Hematopoietic multipotent progenitor cell treated with erythropoietin and hydrocortisone succinate and interleukin-3 and kit ligand, for 8 days (in vitro differentiated cells): Measurements from ENCODE around the gene RECK.
"Not testable (repeated sequence)": the region's sequence is repeated elsewhere in the genome, so short reads cannot be mapped to it uniquely, and the experiment has no call there.

Experiments used
- DNase-seq: peaks from one replicate; pipeline ENCODE4 v3.0.0-alpha.2; 2015

The RECK gene

DNA sequence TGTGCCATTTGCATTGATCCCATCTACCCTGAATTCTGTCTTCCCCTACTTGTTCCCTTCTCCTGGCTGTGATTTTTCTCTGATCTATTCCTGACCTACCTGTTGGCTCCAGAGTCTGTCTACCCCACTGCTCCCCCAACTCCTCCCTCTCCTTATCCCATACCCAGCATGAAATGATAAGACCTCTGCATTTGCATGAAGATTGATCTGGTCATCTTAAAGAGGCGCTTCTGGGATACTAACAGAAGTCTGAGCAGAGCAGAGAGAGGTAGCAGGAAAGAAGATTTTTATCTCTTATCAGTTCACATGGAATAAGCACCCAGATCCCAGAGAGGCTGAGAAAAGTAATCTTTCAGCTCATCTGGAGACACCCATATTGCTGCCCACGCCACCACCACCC is 81.5 kb downstream of the RECK start:
- DNase-seq: no peak

DNA sequence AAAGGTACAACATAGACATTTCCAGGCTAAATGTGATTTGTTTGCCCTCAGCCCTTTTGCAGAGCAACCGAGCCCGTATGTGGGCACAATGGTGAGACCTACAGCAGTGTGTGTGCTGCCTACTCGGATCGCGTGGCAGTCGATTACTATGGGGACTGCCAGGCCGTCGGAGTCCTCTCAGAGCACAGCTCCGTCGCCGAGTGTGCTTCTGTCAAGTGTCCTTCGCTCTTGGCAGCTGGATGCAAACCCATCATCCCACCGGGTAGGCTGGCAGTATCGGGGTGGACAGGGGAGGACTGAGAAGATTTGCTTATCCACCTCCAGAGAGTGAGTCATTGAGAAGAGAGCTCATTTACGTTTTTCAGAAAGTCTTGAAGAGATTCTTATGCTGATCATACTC is 82.0 kb downstream of the RECK start:
- no peak for DNase-seq

DNA sequence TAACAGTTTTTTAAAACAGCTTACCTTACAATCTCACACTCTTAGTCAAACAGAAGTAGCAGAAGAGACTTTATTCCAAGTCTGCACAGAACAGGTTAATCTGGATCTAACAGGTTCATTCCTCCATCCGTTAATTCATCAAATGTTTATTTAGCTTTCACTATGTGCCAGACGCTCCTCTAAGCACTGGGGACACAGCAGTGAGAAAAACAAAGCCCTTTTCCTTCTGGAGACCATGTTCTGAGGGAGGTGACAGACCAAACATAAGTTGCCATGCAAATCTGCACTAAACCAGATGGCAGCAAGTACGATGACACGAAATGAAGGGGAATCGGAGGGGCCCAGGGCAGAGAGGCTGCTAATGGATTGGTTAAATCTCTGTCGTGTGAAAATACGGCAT is 82.8 kb downstream of the RECK start:
- DNase-seq: no peak

DNA sequence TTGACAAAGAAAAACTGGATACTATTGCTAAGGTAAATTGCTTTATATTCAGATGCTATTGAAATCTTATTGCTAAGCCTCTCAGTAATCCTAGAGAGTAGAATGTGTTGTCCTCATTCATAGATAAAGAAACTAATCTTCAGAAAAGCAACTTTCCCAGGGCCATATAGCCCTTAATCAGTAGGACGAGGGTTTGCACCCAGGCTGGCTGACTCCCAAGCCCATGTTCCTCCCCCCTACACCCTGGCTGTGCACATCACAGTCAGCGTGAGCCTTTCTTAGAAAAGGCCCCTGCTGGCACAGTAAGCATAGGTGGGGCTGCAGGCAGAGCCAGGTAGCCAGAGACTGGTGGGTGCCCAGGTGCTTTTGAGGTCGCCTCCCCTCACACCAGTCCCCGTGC is 84.0 kb downstream of the RECK start:
- DNase-seq: peak; percentile 85

DNA sequence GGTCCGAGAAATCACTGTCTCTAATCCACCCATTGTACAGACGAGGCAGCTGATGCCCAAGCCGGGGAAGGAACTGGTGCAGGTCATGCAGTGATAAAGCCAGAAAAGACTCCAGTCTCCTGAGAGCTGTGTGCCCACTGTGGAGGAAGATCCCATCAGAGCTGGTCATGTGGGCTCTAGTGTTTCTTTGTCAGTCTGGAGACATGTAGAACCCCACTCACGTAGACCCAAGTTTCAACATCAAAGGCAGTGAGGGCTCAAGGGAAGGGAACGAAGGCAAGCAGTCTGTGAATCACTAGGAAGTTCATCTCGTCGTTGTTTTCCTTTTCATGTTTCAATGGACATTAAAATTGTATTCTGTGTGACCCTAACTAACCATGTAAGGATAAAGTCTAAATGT is 85.3 kb downstream of the RECK start:
- no peak for DNase-seq

DNA sequence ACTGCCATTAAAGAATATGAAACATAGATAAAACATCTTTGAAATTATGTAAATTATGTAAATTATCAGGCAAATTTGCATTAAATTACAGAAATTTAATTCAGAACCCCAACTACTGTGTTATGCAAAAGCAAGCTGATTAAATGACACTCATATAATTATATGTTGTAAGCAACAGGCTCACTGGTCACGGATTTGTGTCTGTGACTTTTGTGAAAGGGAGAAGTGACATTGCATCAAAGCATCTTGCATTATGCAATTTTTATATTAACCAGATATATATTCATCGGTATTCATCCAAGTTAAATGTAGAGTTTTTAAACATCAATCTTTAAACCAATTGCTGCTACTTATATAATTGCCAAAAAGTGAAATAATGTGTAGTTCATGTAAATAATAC is 86.8 kb downstream of the RECK start:
- DNase-seq: no peak

DNA sequence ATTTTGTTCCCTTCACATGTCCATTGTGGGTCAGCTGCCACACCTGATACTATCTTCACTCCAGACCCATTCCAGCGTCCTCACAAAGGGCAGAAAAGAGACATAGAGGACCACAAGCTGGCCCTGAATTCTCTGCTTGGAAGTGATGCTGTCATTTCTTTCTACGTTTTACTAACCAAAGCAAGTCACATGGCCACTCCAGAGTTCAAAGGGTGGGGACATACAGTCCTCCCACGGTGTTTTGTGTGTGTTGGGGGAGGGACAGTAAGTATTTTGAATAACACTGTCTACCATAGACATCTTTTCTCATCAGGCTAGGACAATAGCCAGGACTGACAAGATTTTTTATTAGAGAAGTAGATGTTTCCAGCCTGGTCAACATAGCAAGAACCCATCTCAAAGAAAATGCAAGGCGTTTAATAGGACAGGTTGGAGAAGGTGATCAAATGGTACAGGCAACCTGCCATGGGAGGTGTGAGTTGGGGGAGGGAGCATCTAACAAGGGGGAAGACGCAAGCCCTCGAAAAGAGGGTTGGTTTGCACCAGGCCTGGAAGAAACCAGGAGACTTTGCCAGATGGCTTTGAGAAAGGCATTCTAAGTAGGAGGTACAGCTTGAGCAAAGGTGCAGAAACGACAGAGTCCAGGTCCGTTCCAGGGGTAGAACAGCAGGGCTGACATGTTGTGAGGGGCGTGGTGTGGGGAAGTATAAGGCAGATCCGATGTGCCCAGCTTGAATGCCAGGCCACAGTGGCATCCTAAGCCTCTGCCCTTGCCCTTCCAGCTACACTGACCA is 88.5 kb downstream of the RECK start:
- DNase-seq: no peak

DNA sequence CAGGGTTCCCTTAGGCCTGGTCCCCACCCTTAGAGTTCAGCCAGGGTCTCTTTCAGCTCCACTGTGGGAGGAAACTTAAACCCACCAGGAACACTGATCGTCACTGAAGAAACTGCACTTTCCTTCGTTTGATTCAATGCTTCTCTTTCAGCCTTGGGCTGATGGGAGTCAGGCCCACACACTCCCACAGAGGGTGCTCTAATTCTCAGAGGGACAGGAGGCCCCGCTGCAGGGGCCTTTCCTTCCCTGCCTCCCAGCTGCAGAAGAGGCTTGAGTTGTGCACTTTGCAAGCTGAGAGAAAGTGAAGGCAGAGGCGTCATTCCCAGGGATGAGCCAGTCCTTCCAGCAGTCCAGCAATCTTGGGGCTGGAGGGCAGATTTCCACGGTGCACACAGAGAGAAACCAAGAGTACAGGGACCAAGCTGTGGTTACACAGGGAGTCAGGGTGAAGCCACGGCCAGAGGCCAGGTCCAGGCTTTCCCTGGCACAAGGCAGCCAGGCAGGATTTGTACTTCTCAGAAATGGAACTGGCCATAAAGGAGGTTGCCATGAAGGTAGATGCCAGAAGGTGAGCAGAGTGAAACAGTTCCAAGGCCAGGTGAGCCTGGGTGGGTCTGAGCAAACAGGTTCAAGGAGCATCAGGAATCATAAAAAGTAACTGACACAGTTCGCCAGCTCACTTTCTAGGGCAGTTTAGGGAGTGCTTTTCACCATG is 89.5 kb downstream of the RECK start:
- DNase-seq: no peak

DNA sequence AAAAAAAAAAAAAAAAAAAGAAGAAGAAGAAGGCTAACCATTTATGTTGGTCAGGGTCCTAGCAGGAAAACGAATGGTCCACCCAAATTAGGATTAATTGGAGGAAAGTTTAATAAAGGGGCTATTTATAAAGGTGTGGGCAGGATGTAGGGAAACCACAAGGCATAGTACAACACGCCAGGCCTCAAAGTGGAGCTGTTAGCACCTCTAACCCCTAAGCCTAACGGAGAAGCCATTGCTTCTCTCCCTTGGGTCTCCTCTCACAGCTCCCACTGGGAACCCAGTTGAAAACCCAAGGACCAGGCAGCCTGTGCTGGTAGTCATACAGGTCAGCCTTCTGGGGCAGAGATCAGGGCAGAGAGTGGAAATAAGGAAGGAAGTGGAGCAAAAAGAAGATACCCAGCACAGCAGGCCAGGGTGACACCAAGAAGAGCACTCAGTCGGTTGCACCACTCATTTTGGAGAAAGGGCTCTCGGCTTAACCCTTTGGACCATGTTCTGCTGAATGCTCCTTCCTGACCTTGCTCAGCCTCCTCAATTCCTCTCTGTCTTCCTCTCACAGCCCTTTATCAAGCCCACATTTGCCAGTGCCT is 91.0 kb downstream of the RECK start:
- DNase-seq: peak; percentile 12

DNA sequence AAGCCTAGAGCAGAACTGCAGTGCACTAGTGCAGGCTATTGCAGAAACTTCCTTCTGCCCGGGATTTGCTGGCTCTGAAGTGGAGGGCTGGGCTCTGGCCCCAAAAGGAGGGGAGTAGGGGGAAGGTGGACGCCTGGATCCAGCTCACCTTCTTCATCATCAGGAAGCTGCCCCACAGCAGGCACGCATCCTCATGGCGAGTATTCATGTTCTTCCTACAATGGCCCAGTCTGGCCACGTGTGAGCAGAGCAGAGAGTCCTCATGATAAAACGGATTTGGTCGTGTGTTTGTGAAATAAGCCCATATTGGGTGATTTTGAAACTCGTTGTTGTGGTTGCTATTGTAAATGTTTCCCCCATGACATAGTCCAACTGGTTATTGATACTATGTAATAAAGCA is 91.6 kb downstream of the RECK start:
- no peak for DNase-seq

DNA sequence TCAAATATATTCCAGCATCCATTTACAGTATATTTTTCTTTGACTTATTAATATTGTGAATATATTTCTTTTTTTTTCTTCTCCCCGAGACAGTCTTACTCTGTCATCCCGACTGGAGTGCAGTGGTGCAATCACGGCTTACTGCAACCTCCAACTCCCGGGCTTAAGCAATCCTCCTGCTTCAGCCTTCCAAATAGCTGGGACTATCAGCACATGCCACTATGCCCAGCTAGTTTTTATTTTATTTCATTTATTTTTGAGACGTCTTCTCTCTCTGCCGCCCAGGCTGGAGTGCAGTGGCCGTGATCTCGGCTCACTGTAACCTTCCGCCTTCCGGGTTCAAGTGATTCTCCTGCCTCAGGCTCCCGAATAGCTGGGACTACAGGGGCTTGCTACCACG is 92.4 kb downstream of the RECK start:
- DNase-seq: no peak

DNA sequence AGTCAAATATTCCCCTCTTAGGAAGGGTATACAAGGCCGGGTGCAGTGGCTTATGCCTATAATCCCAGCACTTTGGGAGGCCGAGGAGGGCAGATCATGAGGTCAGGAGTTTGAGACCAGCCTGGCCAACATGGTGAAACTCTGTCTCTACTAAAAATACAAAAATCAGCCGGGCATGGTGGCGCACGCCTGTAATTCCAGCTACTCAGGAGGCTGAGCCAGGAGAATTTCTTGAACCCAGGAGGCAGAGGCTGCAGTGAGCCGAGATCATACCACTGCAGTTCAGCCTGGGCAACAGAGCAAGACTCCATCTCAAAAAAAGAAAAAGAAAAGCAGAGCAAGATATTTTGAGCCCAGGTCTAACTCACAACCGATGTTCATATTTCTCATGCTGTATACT is 95.0 kb downstream of the RECK start:
- not testable (repeated sequence) for DNase-seq

DNA sequence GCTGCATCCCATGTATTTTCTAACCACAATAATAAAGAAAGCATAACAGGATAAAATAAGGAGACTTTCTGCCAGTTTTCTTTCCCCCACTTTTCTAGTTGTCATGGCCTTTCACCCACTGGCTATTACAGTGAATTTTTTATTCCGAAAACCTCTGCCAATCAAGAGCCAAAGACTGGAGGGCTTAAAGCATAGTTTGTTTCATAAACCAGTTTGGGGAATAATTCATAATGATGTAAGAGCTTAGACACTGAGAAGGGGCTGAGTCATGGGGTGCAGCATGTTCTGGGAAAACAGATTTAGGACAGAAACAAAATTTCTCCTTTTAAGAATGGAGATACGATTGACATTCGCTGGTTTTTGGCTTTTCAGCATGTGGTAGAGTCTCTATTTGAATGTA is 95.4 kb downstream of the RECK start:
- DNase-seq: no peak

DNA sequence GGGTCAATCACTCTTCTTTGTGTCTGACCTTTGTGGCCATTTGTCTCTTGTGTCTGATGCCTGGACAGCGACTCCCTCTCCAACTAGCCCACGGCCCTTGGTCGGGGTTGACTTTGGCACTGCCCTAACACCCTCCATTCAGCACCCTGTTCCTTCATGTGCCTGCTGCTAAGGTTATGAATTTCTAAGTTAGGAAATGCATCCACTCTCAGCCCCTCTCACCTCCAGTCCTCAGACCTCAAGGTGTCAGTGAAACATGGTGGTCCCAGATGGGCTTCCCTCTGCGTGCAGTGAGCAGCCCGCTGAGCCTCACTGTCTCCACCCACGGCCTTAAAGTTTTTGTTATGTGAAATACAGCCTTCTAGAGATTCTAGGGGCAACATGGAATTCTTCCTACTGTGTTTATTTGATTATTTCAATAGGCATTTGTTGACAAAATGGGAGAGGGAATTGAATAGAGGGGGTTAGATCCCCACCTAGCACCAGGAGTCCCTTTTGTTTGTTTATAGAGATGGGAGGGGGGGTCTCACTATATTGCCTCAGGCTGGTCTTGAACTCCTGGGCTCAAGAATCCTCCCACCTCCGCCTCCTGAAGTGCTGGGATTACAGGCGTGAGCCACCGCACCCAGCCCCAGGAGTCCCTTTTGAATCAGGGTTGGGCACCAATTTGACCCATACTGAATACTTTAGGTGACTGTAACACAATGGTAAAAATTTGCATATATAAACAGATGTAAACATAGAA is 98.2 kb downstream of the RECK start:
- DNase-seq: no peak

DNA sequence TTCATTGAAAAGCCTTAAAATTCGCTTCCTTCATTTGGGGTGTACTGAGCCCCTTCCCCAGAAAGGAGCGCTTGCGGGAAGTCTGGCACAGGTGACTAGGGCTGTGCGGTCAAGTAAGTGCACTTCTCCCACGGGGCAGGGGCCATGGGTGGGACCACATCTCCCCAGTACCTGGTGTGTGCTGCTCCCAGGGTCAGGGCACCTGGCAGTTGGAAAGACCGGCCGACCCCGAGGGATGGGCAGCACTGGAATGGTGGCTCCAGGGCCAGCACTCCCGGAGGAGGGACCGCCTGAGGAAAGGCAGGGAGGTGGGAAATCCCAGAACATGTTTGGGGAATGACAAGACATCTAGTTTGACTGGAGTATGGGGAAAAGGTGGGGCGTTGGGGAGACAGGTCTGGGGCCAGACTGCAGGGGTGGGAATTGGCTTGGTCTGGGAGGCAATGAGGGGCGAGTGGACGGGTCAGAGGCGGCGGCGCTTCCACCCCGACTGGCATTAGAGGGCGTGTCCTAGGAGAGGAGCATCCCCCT is 99.1 kb downstream of the RECK start:
- DNase-seq: no peak

DNA sequence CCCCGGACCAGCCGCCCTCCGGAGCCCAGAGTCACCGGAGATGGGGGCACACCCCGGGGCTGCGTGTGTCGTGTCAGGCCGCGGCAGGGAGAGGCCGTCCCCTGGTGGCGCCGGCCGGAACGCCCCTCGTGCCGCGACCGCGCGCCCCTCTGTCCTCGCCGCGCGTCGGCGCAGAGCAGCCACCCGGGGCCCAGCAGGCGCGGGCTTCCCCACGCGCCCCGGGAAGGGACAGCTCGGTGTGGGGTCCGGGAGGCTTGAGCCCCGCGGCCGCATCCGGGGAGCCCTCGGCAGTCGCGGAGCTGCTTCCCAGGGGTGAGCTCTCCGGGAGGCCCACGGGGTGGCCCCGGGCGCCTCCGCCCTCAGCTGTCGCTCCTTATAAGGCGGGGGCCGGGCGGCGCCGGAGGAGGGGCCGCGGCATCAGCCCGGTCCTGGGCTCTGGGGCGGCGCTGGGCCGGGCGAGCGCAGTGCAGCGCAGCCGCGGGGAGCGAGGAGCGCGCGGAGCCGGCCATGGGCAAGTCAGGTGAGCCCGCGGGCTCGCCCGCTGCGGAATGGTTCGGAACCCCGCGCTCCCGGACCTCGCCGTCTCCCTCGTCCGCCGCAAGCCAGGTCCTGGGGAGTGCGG is 99.7 kb downstream of the RECK start, which contains the start of gene GLIPR2:
Gene GLIPR2 (plus strand): TSS at position 462 of the 622 bp plus-strand sequence. CDS start 46 bp downstream, at position 508.
- peak; percentile 77 for DNase-seq

DNA sequence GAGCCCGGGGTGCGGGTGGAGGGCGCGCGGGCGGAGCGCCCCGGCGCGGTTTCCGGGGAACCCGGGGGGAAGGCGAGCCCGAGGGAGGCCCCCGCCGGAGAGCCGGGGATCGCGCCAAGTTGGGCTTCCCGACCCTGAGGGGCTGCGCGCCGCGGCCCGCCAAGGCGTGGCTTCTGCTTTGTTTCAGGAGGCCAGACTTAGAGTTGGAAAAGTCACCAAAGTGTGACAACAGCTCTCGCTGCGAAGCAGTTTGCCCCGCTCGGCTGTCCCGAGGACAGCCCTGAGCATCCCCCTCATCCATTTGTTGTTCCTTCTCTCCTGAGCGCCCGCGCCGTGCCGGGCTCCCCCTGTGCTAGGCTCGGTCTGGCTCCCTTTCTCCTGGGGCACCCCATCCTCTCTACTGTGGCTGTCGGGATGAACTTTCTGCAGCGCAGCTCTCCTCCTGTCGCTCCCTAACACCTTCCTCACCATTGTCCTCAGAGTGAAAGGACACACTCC is 100.2 kb downstream of the RECK start:
- DNase-seq: peak; percentile 9

DNA sequence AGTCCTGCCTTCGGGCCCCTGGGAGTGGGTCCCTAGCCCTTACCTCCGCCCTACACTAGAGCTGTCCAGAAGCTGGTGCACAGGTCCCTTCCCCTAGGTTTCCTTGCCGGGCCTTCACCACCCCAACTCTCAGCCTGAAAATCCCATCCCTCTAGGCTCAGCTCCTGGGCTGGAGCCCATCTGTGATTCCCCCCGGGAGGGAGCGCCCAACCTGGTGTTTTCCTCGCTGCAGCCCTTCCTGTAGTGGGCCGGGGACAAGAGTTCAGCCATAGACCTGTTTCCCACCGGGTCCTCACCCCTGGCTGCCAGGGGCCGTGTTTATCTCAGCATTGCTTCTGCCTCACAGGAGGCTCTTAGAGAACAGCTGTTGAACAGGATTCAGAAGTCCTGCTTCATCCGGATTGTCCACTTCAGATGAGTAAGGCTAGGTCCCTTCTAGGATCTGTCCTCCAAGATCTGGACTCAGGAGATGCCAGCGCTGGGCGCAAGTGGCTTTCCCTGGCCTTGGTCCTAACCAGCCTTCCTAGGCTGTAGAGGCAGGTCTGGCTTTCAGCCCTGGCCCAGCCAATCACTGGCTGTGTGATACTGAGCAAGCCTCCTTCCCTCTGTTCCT is 100.8 kb downstream of the RECK start:
- no peak for DNase-seq

DNA sequence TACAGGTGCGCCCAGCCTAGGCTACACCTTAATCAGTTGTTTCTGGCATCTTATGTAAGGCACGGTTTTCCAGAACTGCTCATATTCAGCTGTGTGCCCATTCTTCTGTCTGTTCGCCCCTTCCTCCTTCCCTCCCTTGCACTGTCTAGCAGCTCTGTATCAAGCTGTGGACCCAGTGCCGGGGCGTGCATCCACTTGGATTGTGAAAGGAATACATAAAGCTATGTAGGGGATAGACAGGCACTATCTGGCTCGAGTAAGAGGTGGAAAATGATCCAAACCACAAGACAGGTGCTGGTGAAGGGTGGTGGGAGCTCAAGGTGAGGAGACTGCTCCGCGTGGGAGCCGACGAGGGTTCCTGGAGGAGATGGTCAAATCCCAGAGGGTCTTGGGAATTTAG is 101.8 kb downstream of the RECK start:
- no peak for DNase-seq

DNA sequence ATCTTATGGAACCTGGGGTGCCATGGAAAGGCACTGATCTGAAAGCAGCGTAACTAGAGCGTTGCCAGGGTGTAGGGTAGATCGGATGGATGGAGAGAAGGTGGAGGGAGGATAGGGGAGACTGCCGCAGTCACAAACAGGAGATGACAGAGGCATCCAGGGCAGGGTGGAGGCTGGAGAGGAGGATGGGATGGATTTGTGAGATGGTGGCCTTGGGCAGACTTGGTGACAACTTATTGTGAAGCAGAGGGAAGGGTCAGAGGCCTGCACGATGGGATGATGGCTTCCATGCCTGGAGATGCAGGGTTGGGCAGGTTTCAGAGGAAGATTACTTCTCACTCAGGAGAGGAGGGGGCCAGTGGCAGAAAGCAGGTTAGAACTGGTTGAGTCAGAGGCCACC is 102.2 kb downstream of the RECK start:
- no peak for DNase-seq

DNA sequence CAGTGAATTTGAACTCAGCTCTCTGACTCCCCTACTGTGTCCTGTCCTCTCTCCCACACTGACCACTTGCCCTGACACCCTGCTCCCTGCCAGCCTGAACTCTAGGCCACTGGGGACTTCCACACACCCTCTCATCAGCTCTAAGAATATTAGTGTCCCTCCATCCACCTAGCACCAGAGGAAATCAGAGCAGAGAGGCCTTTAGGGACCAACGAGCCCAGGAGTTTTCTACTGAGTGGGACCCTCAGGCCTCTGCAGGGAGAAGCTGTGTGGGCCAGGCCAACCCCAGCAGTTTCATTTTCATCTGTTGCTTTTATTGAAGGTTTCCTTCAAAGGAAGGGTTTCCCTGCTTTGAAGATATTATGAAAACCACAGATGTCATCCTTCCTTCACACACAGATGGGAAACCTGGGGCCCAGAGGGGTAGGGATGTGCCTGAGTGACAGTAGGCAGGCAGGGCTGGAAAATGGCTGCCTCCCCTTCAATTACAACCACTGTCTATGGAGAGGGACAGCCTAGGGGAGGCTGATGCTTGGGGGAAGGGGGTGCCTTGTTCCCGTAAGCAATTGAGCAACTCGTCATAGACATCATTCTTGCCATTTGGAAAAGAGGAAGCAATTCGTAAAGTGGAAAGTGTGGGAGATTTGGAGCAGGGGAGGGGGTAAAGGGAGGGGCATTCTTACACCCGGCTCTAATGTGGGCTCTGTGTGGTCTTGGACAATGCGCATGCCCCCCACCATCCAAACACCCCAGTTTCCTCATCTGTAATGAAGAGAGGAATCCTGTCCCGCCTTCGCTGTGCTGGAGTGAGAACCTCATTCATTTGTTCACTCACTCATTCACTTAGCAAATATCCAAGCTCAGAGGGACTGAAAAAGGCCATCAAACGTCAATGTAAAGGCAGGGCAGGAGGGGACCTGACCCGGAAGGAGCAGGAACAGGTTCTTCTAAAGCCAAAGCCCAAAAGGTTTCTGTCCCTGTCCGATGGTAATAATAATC is 103.7 kb downstream of the RECK start:
- no peak for DNase-seq
